NCI-H2081 (cell line): Measurements from ENCODE around the gene PRPS1.
"Not testable (repeated sequence)": the region's sequence is repeated elsewhere in the genome, so short reads cannot be mapped to it uniquely, and the experiment has no call there.

ENCODE experiments used
- DNase-seq, 2 experiments: peaks; one replicate each; lab custom pipeline; 2025; lab: John Stamatoyannopoulos, UW

The PRPS1 gene

GRCh38 chrX:107674480-107675364, 46.4 kb downstream of the PRPS1 start:
- DNase-seq = no peak

GRCh38 chrX:107675365-107675654, 47.0 kb downstream of the PRPS1 start:
- no peak for DNase-seq

- DNase-seq = peak in 1 of 2 experiments; percentile 26
Measured at GRCh38 chrX:107675823-107676555, 47.7 kb downstream of the PRPS1 start.

- peak in 1 of 2 experiments; percentile 33 for DNase-seq
Measured at GRCh38 chrX:107676559-107677378, 48.5 kb downstream of the PRPS1 start.

GRCh38 chrX:107677501-107677901, 49.2 kb downstream of the PRPS1 start:
- DNase-seq = no peak

- DNase-seq = no peak
Measured at GRCh38 chrX:107677909-107678308, 49.6 kb downstream of the PRPS1 start.

GRCh38 chrX:107678957-107679740, 50.8 kb downstream of the PRPS1 start:
- DNase-seq = no peak

- DNase-seq = no peak
Measured at GRCh38 chrX:107682256-107682655, 53.9 kb downstream of the PRPS1 start.

- DNase-seq = no peak
Measured at GRCh38 chrX:107683124-107683895, 55.0 kb downstream of the PRPS1 start.

- no peak for DNase-seq
Measured at GRCh38 chrX:107683931-107684330, 55.6 kb downstream of the PRPS1 start.

GRCh38 chrX:107684956-107685385, 56.7 kb downstream of the PRPS1 start:
- DNase-seq = no peak

- DNase-seq = not testable (repeated sequence)
Measured at GRCh38 chrX:107685586-107685985, 57.3 kb downstream of the PRPS1 start.

- DNase-seq = no peak
Measured at GRCh38 chrX:107686026-107686425, 57.7 kb downstream of the PRPS1 start.

GRCh38 chrX:107686792-107687191, 58.5 kb downstream of the PRPS1 start:
- DNase-seq = no peak

- DNase-seq = no peak
Measured at GRCh38 chrX:107687445-107687844, 59.1 kb downstream of the PRPS1 start.

GRCh38 chrX:107691024-107691448, 62.7 kb downstream of the PRPS1 start:
- DNase-seq = no peak

- DNase-seq = no peak
Measured at GRCh38 chrX:107699616-107700015, 71.3 kb downstream of the PRPS1 start.

GRCh38 chrX:107700317-107700774, 72.0 kb downstream of the PRPS1 start:
- no peak for DNase-seq
